ENCODE data around the gene CHAC1.

The CHAC1 gene

GRCh38 chr15:40982855-40983254 lies 29.6 kb downstream of the CHAC1 start:
- FAIRE-seq (no peak), DNase-seq (ENCODE audit: insufficient read length, low spot score) (no peak)
- TF ChIP-seq CTCF (IDR thresholded peaks at IDR 0.05; ENCODE audit: insufficient read depth, missing control alignments): no peak

DNA sequence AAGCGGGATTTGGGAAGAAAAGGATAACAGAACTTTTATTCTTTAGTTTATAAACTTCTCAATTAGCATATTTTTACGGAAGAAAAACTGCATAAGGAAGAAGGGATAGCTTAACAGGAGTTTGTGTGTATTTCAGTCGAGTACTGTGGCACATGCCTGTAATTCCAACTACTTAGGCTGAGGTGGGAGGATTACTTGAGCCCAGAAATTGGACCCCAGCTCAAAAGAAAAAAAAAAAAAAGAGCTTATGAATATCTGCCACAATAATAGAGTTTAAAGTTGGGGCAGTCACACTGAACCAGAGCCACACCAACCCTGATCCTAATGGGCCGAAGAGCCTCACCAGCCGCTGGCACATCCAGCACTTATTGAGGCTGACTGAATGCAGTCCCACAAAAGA lies 31.1 kb downstream of the CHAC1 start:
- TF ChIP-seq CTCF (IDR thresholded peaks at IDR 0.05; ENCODE audit: insufficient read depth, missing control alignments): no peak
- FAIRE-seq: no peak
- DNase-seq (ENCODE audit: insufficient read length, low spot score): no peak

GRCh38 chr15:40984964-40985363 lies 31.7 kb downstream of the CHAC1 start:
- DNase-seq (ENCODE audit: insufficient read length, low spot score) (no peak), FAIRE-seq (no peak)
- no peak for TF ChIP-seq CTCF (IDR thresholded peaks at IDR 0.05; ENCODE audit: insufficient read depth, missing control alignments)

DNA sequence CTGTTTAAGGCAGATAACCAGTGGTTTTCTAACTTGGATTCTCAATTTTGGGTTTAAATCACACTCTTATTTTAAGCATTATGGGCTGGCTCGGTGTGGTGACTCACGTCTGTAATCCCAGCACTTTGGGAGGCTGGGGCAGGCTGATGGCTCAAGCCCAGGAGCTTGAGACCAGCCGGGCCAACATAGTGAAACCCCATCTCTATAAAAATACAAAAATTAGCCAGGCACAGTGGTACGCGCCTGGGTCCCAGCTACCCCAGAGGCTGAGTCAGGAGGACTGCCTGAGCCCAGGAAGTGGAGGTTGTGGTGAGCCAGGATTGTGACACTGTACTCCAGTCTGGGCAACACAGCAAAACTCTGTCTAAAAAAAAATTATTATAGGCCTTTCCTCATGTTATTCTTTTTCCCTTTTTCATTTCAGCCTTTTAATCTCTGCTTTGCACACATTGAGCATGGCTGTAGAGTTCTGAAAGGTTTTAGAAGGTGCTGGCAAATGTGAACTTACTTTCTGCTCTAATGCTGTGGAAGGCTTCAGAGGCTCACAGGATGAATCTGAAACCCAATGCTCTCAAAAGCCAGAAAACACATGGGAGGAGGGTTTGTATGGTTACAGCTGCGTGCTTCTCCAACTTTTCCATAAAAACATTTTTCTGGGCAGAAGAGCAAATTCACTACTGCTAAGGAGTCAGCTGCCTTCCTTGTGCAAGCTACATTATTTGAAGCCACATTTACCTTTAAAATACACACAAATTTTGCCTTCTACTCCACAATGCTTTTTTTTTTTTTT lies 32.5 kb downstream of the CHAC1 start:
- FAIRE-seq: no peak
- no peak for DNase-seq (ENCODE audit: insufficient read length, low spot score)
- TF ChIP-seq CTCF (IDR thresholded peaks at IDR 0.05; ENCODE audit: insufficient read depth, missing control alignments): no peak

- no peak for TF ChIP-seq CTCF (IDR thresholded peaks at IDR 0.05; ENCODE audit: insufficient read depth, missing control alignments)
- no peak for FAIRE-seq
- no peak for DNase-seq (ENCODE audit: insufficient read length, low spot score)
Measured at GRCh38 chr15:40986820-40987219, 33.5 kb downstream of the CHAC1 start.

GRCh38 chr15:40988156-40988555 lies 34.9 kb downstream of the CHAC1 start:
- FAIRE-seq (no peak), DNase-seq (ENCODE audit: insufficient read length, low spot score) (no peak)
- no peak for TF ChIP-seq CTCF (IDR thresholded peaks at IDR 0.05; ENCODE audit: insufficient read depth, missing control alignments)

- no peak for TF ChIP-seq CTCF (IDR thresholded peaks at IDR 0.05; ENCODE audit: insufficient read depth, missing control alignments)
- DNase-seq (ENCODE audit: insufficient read length, low spot score): no peak
- no peak for FAIRE-seq
Measured at GRCh38 chr15:40990080-40990479, 36.8 kb downstream of the CHAC1 start.

All from D721Med (cell line).